ENCODE results near the gene WDR27.

GRCh38 chr6:169533301-169534038 lies 168.4 kb downstream of the WDR27 start:
- no peak for TF ChIP-seq ZXDB (tag by site-specific recombination; IDR thresholded peaks at IDR 0.05)
- no peak for TF ChIP-seq ZNF776 (tag by site-specific recombination; IDR thresholded peaks at IDR 0.05; ENCODE audit: borderline replicate concordance)
- no peak for TF ChIP-seq ZNF544 (tag by site-specific recombination; IDR thresholded peaks at IDR 0.05)
- TF ChIP-seq PATZ1 (tag by site-specific recombination; IDR thresholded peaks at IDR 0.05) = no peak
- TF ChIP-seq ZBTB7A (tag by site-specific recombination; IDR thresholded peaks at IDR 0.05; ENCODE audit: low read depth) = no peak
- no peak for TF ChIP-seq CTCF (tag by site-specific recombination; IDR thresholded peaks at IDR 0.05)
- no peak for TF ChIP-seq SP2 (tag by site-specific recombination; IDR thresholded peaks at IDR 0.05)
- TF ChIP-seq, protein P1, sequence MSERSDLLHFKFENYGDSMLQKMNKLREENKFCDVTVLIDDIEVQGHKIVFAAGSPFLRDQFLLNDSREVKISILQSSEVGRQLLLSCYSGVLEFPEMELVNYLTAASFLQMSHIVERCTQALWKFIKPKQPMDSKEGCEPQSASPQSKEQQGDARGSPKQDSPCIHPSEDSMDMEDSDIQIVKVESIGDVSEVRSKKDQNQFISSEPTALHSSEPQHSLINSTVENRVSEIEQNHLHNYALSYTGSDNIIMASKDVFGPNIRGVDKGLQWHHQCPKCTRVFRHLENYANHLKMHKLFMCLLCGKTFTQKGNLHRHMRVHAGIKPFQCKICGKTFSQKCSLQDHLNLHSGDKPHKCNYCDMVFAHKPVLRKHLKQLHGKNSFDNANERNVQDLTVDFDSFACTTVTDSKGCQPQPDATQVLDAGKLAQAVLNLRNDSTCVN (tag by site-specific recombination; optimal IDR thresholded peaks at IDR 0.05) = no peak
- TF ChIP-seq, protein P2, sequence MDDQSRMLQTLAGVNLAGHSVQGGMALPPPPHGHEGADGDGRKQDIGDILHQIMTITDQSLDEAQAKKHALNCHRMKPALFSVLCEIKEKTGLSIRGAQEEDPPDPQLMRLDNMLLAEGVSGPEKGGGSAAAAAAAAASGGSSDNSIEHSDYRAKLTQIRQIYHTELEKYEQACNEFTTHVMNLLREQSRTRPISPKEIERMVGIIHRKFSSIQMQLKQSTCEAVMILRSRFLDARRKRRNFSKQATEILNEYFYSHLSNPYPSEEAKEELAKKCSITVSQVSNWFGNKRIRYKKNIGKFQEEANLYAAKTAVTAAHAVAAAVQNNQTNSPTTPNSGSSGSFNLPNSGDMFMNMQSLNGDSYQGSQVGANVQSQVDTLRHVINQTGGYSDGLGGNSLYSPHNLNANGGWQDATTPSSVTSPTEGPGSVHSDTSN (CRISPR knock-in tag; IDR thresholded peaks at IDR 0.05) = no peak
- no peak for TF ChIP-seq FEZF1 (tag by site-specific recombination; IDR thresholded peaks at IDR 0.05)
- TF ChIP-seq, protein P3, sequence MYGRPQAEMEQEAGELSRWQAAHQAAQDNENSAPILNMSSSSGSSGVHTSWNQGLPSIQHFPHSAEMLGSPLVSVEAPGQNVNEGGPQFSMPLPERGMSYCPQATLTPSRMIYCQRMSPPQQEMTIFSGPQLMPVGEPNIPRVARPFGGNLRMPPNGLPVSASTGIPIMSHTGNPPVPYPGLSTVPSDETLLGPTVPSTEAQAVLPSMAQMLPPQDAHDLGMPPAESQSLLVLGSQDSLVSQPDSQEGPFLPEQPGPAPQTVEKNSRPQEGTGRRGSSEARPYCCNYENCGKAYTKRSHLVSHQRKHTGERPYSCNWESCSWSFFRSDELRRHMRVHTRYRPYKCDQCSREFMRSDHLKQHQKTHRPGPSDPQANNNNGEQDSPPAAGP (tag by site-specific recombination; IDR thresholded peaks at IDR 0.05) = no peak
- TF ChIP-seq PRDM10 (tag by site-specific recombination; IDR thresholded peaks at IDR 0.05) = no peak
- no peak for TF ChIP-seq ZBTB8A (tag by site-specific recombination; IDR thresholded peaks at IDR 0.05)
- no peak for TF ChIP-seq ZNF549 (tag by site-specific recombination; IDR thresholded peaks at IDR 0.05)

All from HEK293 (cell line).